Cardiac muscle cell (in vitro differentiated cells and primary cell): ENCODE data around the gene PCGF3. TPM values are rescaled to one million over a fixed set of nuclear protein-coding genes. Genes with fewer than 3 reads are reported as not detected.
"Not testable (repeated sequence)": the region's sequence is repeated elsewhere in the genome, so short reads cannot be mapped to it uniquely, and the experiment has no call there.

Experiments
- DNase-seq, 2 donors: peaks; one replicate each; pipeline versions ENCODE4 v3.0.0 to v3.0.0-alpha.2; 2010 to 2017; ENCODE audit warnings: low read depth in 1 of 2, low spot score in 1 of 2
- H3K27ac ChIP-seq: fragments of 200-600 bp; sonication (generic); 2 replicates; pipeline ENCODE4 v1.5.1; 2016
- H3K27me3 ChIP-seq: fragments of 200-600 bp; sonication (generic); 2 replicates; pipeline ENCODE4 v1.6.0; 2016; ENCODE audit warnings: control low read depth
- H3K36me3 ChIP-seq: fragments of 200-600 bp; sonication (generic); 2 replicates; pipeline ENCODE4 v1.5.1; 2016; ENCODE audit warnings: control low read depth
- H3K4me1 ChIP-seq: fragments of 200-600 bp; sonication (generic); 2 replicates; pipeline ENCODE4 v1.8.1; 2017; ENCODE audit warnings: low read depth, mild to moderate bottlenecking, mixed run types
- H3K4me3 ChIP-seq: fragments of 200-600 bp; sonication (generic); 2 replicates; pipeline ENCODE4 v1.5.1; 2016; ENCODE audit warnings: mild to moderate bottlenecking
- H3K9me3 ChIP-seq: fragments of 200-600 bp; sonication (generic); 2 replicates; pipeline ENCODE4 v1.5.1; 2017; ENCODE audit warnings: low read depth, mild to moderate bottlenecking, control low read depth
- CTCF ChIP-seq: IDR thresholded peaks from 2 replicates; pipeline ENCODE4 v1.5.1; 2012; ENCODE audit warnings: low read depth, mild to moderate bottlenecking, low read length
- polyA plus RNA-seq: library from polyadenylated mRNA; unstranded; fragments of >200 nt; fragmentation: Nextera tagmentation; extraction: Ambion mirVana; gene quantifications from 2 replicates; pipeline ENCODE4 v1.2.1, GENCODE V29; 2016
- total RNA-seq: library from RNA; depleted of rRNA; stranded (reverse); fragments of >200 nt; gene quantifications from 2 replicates; pipeline ENCODE4 v1.2.3, GENCODE V29; 2016

Gene PCGF3
- total and polyA plus RNA-seq, 2 experiments from 2014 or later = 32.8 to 118 TPM

- Histone ChIP-seq H3K27ac (no peak overlapping the region), H3K4me1 (peaks cover 5% of the 10 kb centered on the region), H3K27me3 (no peaks in the 10 kb centered on the region), H3K4me3 (no peak overlapping the region), H3K36me3 (no peaks in the 10 kb centered on the region), H3K9me3 (no peaks in the 10 kb centered on the region)
- no peak for DNase-seq
- TF ChIP-seq CTCF = no peak
Observed at GRCh38 chr4:703336-704197, 2.1 kb upstream of the PCGF3 start.

- no peaks in the 10 kb centered on the region for H3K9me3 ChIP-seq
- no peak for TF ChIP-seq CTCF
- H3K4me1 ChIP-seq = peaks cover 5% of the 10 kb centered on the region
- H3K4me3 ChIP-seq = no peak overlapping the region
- H3K27ac ChIP-seq = no peak overlapping the region
- no peaks in the 10 kb centered on the region for H3K36me3 ChIP-seq
- no peaks in the 10 kb centered on the region for H3K27me3 ChIP-seq
- no peak for DNase-seq
Observed at GRCh38 chr4:704198-704891, 1.3 kb upstream of the PCGF3 start.

- no peaks in the 10 kb centered on the region for H3K36me3 ChIP-seq
- H3K4me1 ChIP-seq = peaks cover 5% of the 10 kb centered on the region
- no peaks in the 10 kb centered on the region for H3K27me3 ChIP-seq
- TF ChIP-seq CTCF = no peak
- no peak overlapping the region for H3K4me3 ChIP-seq
- no peaks in the 10 kb centered on the region for H3K9me3 ChIP-seq
- no peak for DNase-seq
- no peak overlapping the region for H3K27ac ChIP-seq
Observed at GRCh38 chr4:704971-705277, 708 bp upstream of the PCGF3 start.

DNA sequence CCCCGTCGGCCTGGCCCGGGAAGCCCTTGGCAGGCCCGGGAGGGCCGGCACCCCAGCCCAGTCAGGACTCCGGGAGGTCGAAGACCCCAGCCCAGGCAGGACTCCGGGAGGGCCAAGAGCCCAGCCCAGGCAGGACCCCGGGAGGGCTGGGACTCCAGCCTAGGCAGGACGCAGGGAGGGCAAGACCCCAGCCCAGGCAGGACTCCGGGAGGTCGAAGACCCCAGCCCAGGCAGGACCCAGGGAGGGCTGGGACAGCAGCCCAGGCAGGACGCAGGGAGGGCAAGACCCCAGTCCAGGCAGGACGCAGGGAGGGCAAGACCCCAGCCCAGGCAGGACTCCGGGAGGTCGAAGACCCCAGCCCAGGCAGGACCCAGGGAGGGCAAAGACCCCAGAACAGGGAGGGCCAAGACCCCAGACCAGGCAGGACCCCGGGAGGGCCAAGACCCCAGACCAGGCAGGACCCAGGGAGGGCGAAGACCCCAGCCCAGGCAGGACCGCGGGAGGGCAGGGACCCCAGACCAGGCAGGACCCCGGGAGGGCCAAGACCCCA lies 526 bp downstream of the PCGF3 start:
- Histone ChIP-seq H3K27ac (peak overlapping the region; percentile 86), H3K4me3 (peak overlapping the region; percentile 94)
- DNase-seq, H3K27me3 ChIP-seq, H3K4me1 ChIP-seq, H3K36me3 ChIP-seq, H3K9me3 ChIP-seq: not testable (repeated sequence)

- Histone ChIP-seq H3K9me3 (no peaks in the 10 kb centered on the region), H3K4me1 (peaks cover 5% of the 10 kb centered on the region), H3K36me3 (no peaks in the 10 kb centered on the region), H3K27ac (no peak overlapping the region), H3K4me3 (peak overlapping the region; percentile 94), H3K27me3 (no peaks in the 10 kb centered on the region)
- no peak for TF ChIP-seq CTCF
- DNase-seq = no peak
Observed at GRCh38 chr4:706834-707598, 1.4 kb downstream of the PCGF3 start.
